ENCODE measurements around the gene LEMD2. TPM values are rescaled to one million over a fixed set of nuclear protein-coding genes. Genes with fewer than 3 reads are reported as not detected.

The LEMD2 gene
- total RNA-seq, 1 experiment from 2014 or later, result 91.8 TPM

DNA sequence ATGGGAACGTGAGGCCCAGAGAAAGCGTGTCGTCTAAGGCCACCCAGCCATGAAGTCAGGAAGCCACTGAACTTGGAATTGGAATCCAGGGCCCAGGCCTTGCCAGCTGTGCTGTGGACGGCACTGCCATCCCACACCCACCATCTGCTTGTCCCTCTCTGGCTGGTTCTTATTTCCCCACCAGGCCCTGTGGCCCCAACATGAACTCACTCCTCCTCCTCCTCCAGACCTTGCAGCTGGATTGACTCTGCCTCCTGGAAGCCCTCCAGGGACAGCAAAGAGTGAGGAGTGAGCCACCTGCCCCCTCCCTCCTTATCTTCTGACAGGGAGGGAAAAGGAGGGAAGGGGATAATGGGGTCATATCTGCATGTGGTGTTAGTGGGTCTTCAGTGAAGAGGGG is 26.2 kb downstream of the LEMD2 start:
- Histone ChIP-seq H3K27me3 (ENCODE audit: insufficient read depth, low read length) (no peaks in the 10 kb centered on the region), H3K4me2 (ENCODE audit: insufficient read depth, insufficient read length, low read length) (no peak overlapping the region), H2BK15ac (ENCODE audit: low read depth, low read length) (no peak overlapping the region), H2BK5ac (ENCODE audit: insufficient read length, low read length) (no peak overlapping the region), H3K4me1 (ENCODE audit: insufficient read depth, low read length) (peaks cover 2% of the 10 kb centered on the region; the same call in 1 of the 2 replicates), H2BK12ac (ENCODE audit: insufficient read length, low read depth, low read length) (no peak overlapping the region), H4K20me1 (ENCODE audit: control insufficient read depth, insufficient read depth, insufficient read length) (no peaks in the 10 kb centered on the region), H3K14ac (ENCODE audit: insufficient read depth, low read length) (no peak overlapping the region), H4K5ac (ENCODE audit: insufficient read length, low read depth, low read length) (no peak overlapping the region), H3K56ac (ENCODE audit: insufficient read length, low read depth, low read length) (no peak overlapping the region), H3K9ac (ENCODE audit: extremely low read depth, insufficient read length, low read length) (no peak overlapping the region), H3K79me2 (ENCODE audit: insufficient read depth, low read length) (no peaks in the 10 kb centered on the region), H3K27ac (ENCODE audit: insufficient read length, low read depth, low read length) (no peak overlapping the region), H3K18ac (ENCODE audit: insufficient read length, low read depth, low read length) (no peak overlapping the region), H2BK20ac (ENCODE audit: low read depth, low read length, poor library complexity, severe bottlenecking) (no peak overlapping the region), H3K79me1 (ENCODE audit: insufficient read depth, low read depth, low read length, poor library complexity, severe bottlenecking) (no peaks in the 10 kb centered on the region), H2AFZ (ENCODE audit: low read length) (no peak overlapping the region), H3K23ac (ENCODE audit: insufficient read length, low read depth, low read length) (no peak overlapping the region), H3T11ph (ENCODE audit: low read length) (no peak overlapping the region), H3K9me3 (ENCODE audit: control insufficient read depth, low read depth, low read length) (no peaks in the 10 kb centered on the region), H3K23me2 (ENCODE audit: insufficient read length, low read depth, low read length, poor library complexity, severe bottlenecking) (no peaks in the 10 kb centered on the region), H3K4ac (ENCODE audit: low read depth, low read length) (no peak overlapping the region), H2BK120ac (ENCODE audit: low read depth, low read length, poor library complexity, severe bottlenecking) (no peak overlapping the region), H4K91ac (ENCODE audit: insufficient read length, low read depth, low read length) (no peak overlapping the region), H4K8ac (replicated peaks; ENCODE audit: insufficient read length, low read depth, low read length) (no peak overlapping the region), H2AK5ac (ENCODE audit: insufficient read length, low read length) (no peak overlapping the region)
- peaks cover 0 to 3% of the 10 kb centered on the region in 2 experiments; a peak in 2 of 5 replicates for H3K9me3 Mint-ChIP-seq
- H3K27me3 Mint-ChIP-seq (ENCODE audit: low read depth), result peaks cover 9% of the 10 kb centered on the region
- no peak overlapping the region for H3K27ac Mint-ChIP-seq
- no peak for DNase-seq
- peaks cover 7 to 16% of the 10 kb centered on the region in 2 experiments for H3K4me1 Mint-ChIP-seq
- WGBS (ENCODE audit: extremely low coverage, insufficient read length, low lambda C conversion rate), result no CpG with 5 or more reads among the region's 4 CpGs
- TF ChIP-seq, protein P1, sequence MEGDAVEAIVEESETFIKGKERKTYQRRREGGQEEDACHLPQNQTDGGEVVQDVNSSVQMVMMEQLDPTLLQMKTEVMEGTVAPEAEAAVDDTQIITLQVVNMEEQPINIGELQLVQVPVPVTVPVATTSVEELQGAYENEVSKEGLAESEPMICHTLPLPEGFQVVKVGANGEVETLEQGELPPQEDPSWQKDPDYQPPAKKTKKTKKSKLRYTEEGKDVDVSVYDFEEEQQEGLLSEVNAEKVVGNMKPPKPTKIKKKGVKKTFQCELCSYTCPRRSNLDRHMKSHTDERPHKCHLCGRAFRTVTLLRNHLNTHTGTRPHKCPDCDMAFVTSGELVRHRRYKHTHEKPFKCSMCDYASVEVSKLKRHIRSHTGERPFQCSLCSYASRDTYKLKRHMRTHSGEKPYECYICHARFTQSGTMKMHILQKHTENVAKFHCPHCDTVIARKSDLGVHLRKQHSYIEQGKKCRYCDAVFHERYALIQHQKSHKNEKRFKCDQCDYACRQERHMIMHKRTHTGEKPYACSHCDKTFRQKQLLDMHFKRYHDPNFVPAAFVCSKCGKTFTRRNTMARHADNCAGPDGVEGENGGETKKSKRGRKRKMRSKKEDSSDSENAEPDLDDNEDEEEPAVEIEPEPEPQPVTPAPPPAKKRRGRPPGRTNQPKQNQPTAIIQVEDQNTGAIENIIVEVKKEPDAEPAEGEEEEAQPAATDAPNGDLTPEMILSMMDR (conservative IDR thresholded peaks at IDR 0.05), result no peak
- H3K36me3 Mint-ChIP-seq (ENCODE audit: insufficient read depth in 1 of 3, low read depth in 3 of 3), result no peaks in the 10 kb centered on the region
- no peak overlapping the region for H3K4me3 Mint-ChIP-seq
